ENCODE measurements around the gene PDE6A. TPM values are rescaled to one million over a fixed set of nuclear protein-coding genes. Genes with fewer than 3 reads are reported as not detected.

The PDE6A gene
- total and polyA plus RNA-seq, 4 donors, result 0.06 TPM; not detected in 3

DNA sequence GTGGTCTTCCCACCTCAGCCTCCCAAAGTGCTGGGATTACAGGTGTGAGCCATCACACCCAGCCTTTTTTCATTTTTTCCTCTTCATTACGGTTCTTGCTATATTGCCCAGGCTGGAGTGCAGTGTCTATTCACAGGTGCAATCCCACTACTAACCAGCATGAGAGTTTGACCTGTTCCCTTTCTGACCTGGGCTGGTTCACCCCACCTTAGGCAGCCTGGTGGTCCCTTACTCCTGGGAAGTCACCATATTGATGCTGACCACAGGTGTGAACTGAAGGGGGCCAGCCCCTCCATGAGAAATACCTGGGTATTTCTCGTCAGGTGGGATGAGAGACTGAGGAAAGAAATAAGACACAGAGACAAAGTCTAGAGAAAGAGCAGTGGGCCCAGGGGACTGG is 2.4 kb downstream of the PDE6A start:
- TF ChIP-seq GABPA (IDR thresholded peaks at IDR 0.05 in 1 of 2, conservative IDR thresholded peaks at IDR 0.05 in 1 of 2) (no peak), CTCF (IDR thresholded peaks at IDR 0.05; ENCODE audit: low read depth, low read length, missing input control) (no peak), ATF3 (IDR thresholded peaks at IDR 0.05) (no peak), EGR1 (IDR thresholded peaks at IDR 0.05; ENCODE audit: low read depth in 2 of 2) (no peak), JUND (IDR thresholded peaks at IDR 0.05) (no peak), FOXA1 (IDR thresholded peaks at IDR 0.05) (no peak), TAF1 (conservative IDR thresholded peaks at IDR 0.05) (no peak), RAD21 (IDR thresholded peaks at IDR 0.05) (no peak), RXRA (IDR thresholded peaks at IDR 0.05) (no peak), SP1 (IDR thresholded peaks at IDR 0.05) (no peak), YY1 (IDR thresholded peaks at IDR 0.05) (no peak), HNF4G (IDR thresholded peaks at IDR 0.05) (no peak), REST (IDR thresholded peaks at IDR 0.05) (no peak), HNF4A (conservative IDR thresholded peaks at IDR 0.05) (no peak), NR2F2 (IDR thresholded peaks at IDR 0.05) (no peak), FOXA2 (IDR thresholded peaks at IDR 0.05) (no peak)
- TF ChIP-seq, protein P1, sequence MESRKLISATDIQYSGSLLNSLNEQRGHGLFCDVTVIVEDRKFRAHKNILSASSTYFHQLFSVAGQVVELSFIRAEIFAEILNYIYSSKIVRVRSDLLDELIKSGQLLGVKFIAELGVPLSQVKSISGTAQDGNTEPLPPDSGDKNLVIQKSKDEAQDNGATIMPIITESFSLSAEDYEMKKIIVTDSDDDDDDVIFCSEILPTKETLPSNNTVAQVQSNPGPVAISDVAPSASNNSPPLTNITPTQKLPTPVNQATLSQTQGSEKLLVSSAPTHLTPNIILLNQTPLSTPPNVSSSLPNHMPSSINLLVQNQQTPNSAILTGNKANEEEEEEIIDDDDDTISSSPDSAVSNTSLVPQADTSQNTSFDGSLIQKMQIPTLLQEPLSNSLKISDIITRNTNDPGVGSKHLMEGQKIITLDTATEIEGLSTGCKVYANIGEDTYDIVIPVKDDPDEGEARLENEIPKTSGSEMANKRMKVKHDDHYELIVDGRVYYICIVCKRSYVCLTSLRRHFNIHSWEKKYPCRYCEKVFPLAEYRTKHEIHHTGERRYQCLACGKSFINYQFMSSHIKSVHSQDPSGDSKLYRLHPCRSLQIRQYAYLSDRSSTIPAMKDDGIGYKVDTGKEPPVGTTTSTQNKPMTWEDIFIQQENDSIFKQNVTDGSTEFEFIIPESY (IDR thresholded peaks at IDR 0.05), result no peak
- TF ChIP-seq, protein P2, sequence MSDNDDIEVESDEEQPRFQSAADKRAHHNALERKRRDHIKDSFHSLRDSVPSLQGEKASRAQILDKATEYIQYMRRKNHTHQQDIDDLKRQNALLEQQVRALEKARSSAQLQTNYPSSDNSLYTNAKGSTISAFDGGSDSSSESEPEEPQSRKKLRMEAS (IDR thresholded peaks at IDR 0.05), result no peak
- Histone ChIP-seq H3K4me1 (ENCODE audit: control insufficient read depth in 4 of 4, insufficient read depth in 4 of 4, low read length in 3 of 4) (no peaks in the 10 kb centered on the region), H3K27me3 (ENCODE audit: control insufficient read depth in 4 of 4, insufficient read depth in 4 of 4, low read length in 3 of 4) (no peaks in the 10 kb centered on the region), H3K9me3 (ENCODE audit: control insufficient read depth in 4 of 4, low read length in 3 of 4) (no peaks in the 10 kb centered on the region), H3K9ac (ENCODE audit: low read depth in 1 of 2, low read length in 2 of 2) (no peak overlapping the region), H3K36me3 (ENCODE audit: control insufficient read depth in 4 of 4, insufficient read depth in 3 of 4, low read depth in 1 of 4, low read length in 3 of 4) (no peaks in the 10 kb centered on the region), H3K27ac (ENCODE audit: low read depth in 1 of 2, low read length in 2 of 2) (no peak overlapping the region), H3K4me3 (ENCODE audit: low read depth in 1 of 3, low read length in 3 of 3) (no peak overlapping the region)
- WGBS, result 98% methylated on average over 2 of the region's 2 CpGs
- no peak for DNase-seq (ENCODE audit: low spot score)

All from liver (tissue), 9 donors.